ENCODE data around the gene MRPL3.

DNA sequence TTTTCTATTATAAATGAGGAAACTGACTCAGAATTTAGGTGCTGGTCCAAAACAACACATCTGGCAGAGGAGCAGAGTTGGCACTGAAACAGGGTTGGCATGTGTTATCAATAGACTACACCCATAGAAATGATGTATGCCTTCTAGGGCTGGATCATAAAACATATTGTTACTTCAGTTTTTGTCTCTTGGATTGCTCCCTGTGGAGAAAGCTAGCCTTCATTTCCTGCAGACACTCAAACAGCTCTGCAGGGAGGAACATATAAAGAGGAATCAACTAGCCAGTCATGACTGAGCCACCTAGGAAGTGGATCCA, 507 bp upstream of the MRPL3 start:
- no peak for TF ChIP-seq POLR2AphosphoS5 (IDR thresholded peaks at IDR 0.05; ENCODE audit: borderline replicate concordance, low read depth, low read length)
- no peak for TF ChIP-seq EZH2 (IDR thresholded peaks at IDR 0.05)
